OCI-LY1 (cell line): ENCODE data around the gene ZMYND15.

Experiments
- H2AFZ ChIP-seq: fragments of 200-600 bp; sonication (generic), shearing (Covaris generic); 2 replicates; pipeline ENCODE4 v1.6.0; 2014; ENCODE audit warnings: antibody characterized with exemption, mild to moderate bottlenecking, low read length
- H3F3A ChIP-seq: fragments of 200-600 bp; sonication (generic), shearing (Covaris generic); 2 replicates; pipeline ENCODE4 v1.6.0; 2014; ENCODE audit warnings: mild to moderate bottlenecking, antibody characterized with exemption, low read length, moderate library complexity; ENCODE audit not compliant: insufficient read depth
- H3K27ac ChIP-seq: fragments of 200-600 bp; sonication (generic); 2 replicates; pipeline ENCODE4 v1.5.1; 2014; ENCODE audit warnings: low read length, mixed run types, mild to moderate bottlenecking, low read depth; ENCODE audit not compliant: poor library complexity, severe bottlenecking
- H3K27me3 ChIP-seq: fragments of 200-600 bp; sonication (generic); 2 replicates; pipeline ENCODE4 v1.6.0; 2014; ENCODE audit warnings: antibody characterized with exemption, mild to moderate bottlenecking, low read length, moderate library complexity; ENCODE audit not compliant: insufficient read depth
- H3K36me3 ChIP-seq: fragments of 200-600 bp; sonication (generic); 2 replicates; pipeline ENCODE4 v1.6.1; 2014; ENCODE audit warnings: mild to moderate bottlenecking, antibody characterized with exemption, low read length, moderate library complexity, mixed read lengths; ENCODE audit not compliant: insufficient read depth
- H3K4me1 ChIP-seq: fragments of 200-600 bp; sonication (generic); 2 replicates; pipeline ENCODE4 v1.5.1; 2014; ENCODE audit warnings: mild to moderate bottlenecking, low read length, moderate library complexity; ENCODE audit not compliant: insufficient read depth, severe bottlenecking
- H3K4me2 ChIP-seq: fragments of 200-600 bp; sonication (generic), shearing (Covaris generic); 2 replicates; pipeline ENCODE4 v1.6.1; 2014; ENCODE audit warnings: low read length
- H3K4me3 ChIP-seq: fragments of 200-600 bp; sonication (generic); 2 replicates; pipeline ENCODE4 v1.5.1; 2014; ENCODE audit warnings: low read length, low read depth, mild to moderate bottlenecking, mixed read lengths; ENCODE audit not compliant: poor library complexity, severe bottlenecking
- H3K79me2 ChIP-seq: fragments of 200-600 bp; shearing (Covaris generic); 2 replicates; pipeline ENCODE4 v1.6.1; 2016; ENCODE audit warnings: mixed run types, low read length, mixed read lengths; ENCODE audit not compliant: insufficient read depth
- H3K9ac ChIP-seq: fragments of 200-600 bp; sonication (generic), shearing (Covaris generic); 2 replicates; pipeline ENCODE4 v1.6.1; 2014; ENCODE audit warnings: mild to moderate bottlenecking, low read length, mixed read lengths
- H3K9me2 ChIP-seq: fragments of 200-600 bp; sonication (generic), shearing (Covaris generic); 2 replicates; pipeline ENCODE4 v1.6.1; 2014; ENCODE audit warnings: low read depth, mild to moderate bottlenecking, low read length, mixed read lengths
- H3K9me3 ChIP-seq: fragments of 200-600 bp; shearing (Covaris generic); 2 replicates; pipeline ENCODE4 v1.6.1; 2014; ENCODE audit warnings: low read length, mixed read lengths
- H4K20me1 ChIP-seq: fragments of 200-600 bp; sonication (generic), shearing (Covaris generic); 2 replicates; pipeline ENCODE4 v1.6.0; 2016; ENCODE audit warnings: mild to moderate bottlenecking, low read length; ENCODE audit not compliant: insufficient read depth
- CTCF ChIP-seq: fragments of 200-600 bp; sonication (generic), shearing (Covaris generic); IDR thresholded peaks from 2 replicates; pipeline ENCODE4 v1.5.1; 2017; ENCODE audit warnings: mild to moderate bottlenecking, antibody characterized with exemption, low read length, moderate library complexity, mixed read lengths
- EZH2 ChIP-seq: fragments of 200-600 bp; sonication (generic), shearing (Covaris generic); IDR thresholded peaks from 2 replicates; pipeline ENCODE4 v1.8.0; 2017; ENCODE audit warnings: borderline replicate concordance, mixed run types, mild to moderate bottlenecking, antibody characterized with exemption, low read length, moderate library complexity, mixed read lengths

The ZMYND15 gene

GRCh38 chr17:4747847-4748246 lies 8.2 kb downstream of the ZMYND15 start:
- H3K4me3 ChIP-seq: no peak overlapping the region
- no peak overlapping the region; the same call in 1 of the 2 replicates for H3K4me2 ChIP-seq
- H3F3A ChIP-seq: no peaks in the 10 kb centered on the region
- no peaks in the 10 kb centered on the region for H3K36me3 ChIP-seq
- H2AFZ ChIP-seq: no peak overlapping the region
- no peaks in the 10 kb centered on the region for H3K9me3 ChIP-seq
- H3K79me2 ChIP-seq: no peaks in the 10 kb centered on the region
- peaks cover 12% of the 10 kb centered on the region for H3K4me1 ChIP-seq
- no peaks in the 10 kb centered on the region for H3K27me3 ChIP-seq
- no peak overlapping the region for H3K27ac ChIP-seq
- no peak overlapping the region for H3K9ac ChIP-seq
- TF ChIP-seq CTCF (no peak), EZH2 (no peak)
- no peaks in the 10 kb centered on the region for H4K20me1 ChIP-seq
- H3K9me2 ChIP-seq: no peaks in the 10 kb centered on the region

- Histone ChIP-seq H3K9me2 (no peaks in the 10 kb centered on the region), H3K36me3 (no peaks in the 10 kb centered on the region), H2AFZ (no peak overlapping the region), H3K79me2 (no peaks in the 10 kb centered on the region), H3K4me3 (no peak overlapping the region), H3K4me1 (peaks cover 12% of the 10 kb centered on the region), H3K9ac (no peak overlapping the region), H3K4me2 (no peak overlapping the region), H3F3A (no peaks in the 10 kb centered on the region), H4K20me1 (no peaks in the 10 kb centered on the region), H3K27me3 (no peaks in the 10 kb centered on the region), H3K27ac (no peak overlapping the region), H3K9me3 (no peaks in the 10 kb centered on the region)
- TF ChIP-seq CTCF: no peak
- no peak for TF ChIP-seq EZH2
Measured at GRCh38 chr17:4748686-4749085, 9.1 kb downstream of the ZMYND15 start.

GRCh38 chr17:4750606-4751005 lies 11.0 kb downstream of the ZMYND15 start:
- Histone ChIP-seq H2AFZ (no peak overlapping the region), H3K9ac (no peak overlapping the region), H3K4me1 (peaks cover 12% of the 10 kb centered on the region), H3K4me2 (no peak overlapping the region), H3K27me3 (no peaks in the 10 kb centered on the region), H3K27ac (no peak overlapping the region), H3F3A (no peaks in the 10 kb centered on the region), H3K36me3 (no peaks in the 10 kb centered on the region), H3K9me3 (no peaks in the 10 kb centered on the region), H3K9me2 (no peaks in the 10 kb centered on the region), H4K20me1 (no peaks in the 10 kb centered on the region), H3K4me3 (no peak overlapping the region), H3K79me2 (no peaks in the 10 kb centered on the region)
- TF ChIP-seq EZH2: no peak
- no peak for TF ChIP-seq CTCF
